Measurements from ENCODE around the gene FBXW8. TPM values are rescaled to one million over a fixed set of nuclear protein-coding genes. Genes with fewer than 3 reads are reported as not detected.

FBXW8 gene
- total RNA-seq, 1 experiment from 2014 or later, result 15.6 TPM

- no peak for TF ChIP-seq JUN (CRISPR knock-in tag; IDR thresholded peaks at IDR 0.05)
- no peak for TF ChIP-seq KAT7 (CRISPR knock-in tag; IDR thresholded peaks at IDR 0.05; ENCODE audit: borderline replicate concordance)
- no peak for TF ChIP-seq TEAD1 (CRISPR knock-in tag; IDR thresholded peaks at IDR 0.05)
- TF ChIP-seq ZNF281 (CRISPR knock-in tag; IDR thresholded peaks at IDR 0.05), result no peak
- TF ChIP-seq ATF1 (CRISPR knock-in tag; IDR thresholded peaks at IDR 0.05), result no peak
- no peak for TF ChIP-seq IRF1 (CRISPR knock-in tag; IDR thresholded peaks at IDR 0.05)
- TF ChIP-seq ESRRA (CRISPR knock-in tag; IDR thresholded peaks at IDR 0.05; ENCODE audit: borderline replicate concordance), result no peak
- no peak for TF ChIP-seq ATF2 (CRISPR knock-in tag; IDR thresholded peaks at IDR 0.05; ENCODE audit: borderline replicate concordance, low read depth)
Observed at GRCh38 chr12:116882742-116883141, 28.0 kb upstream of the FBXW8 start (continued).

GRCh38 chr12:116884871-116885270 is 25.9 kb upstream of the FBXW8 start:
- Mint-ChIP-seq H3K36me3 (no peaks in the 10 kb centered on the region), H3K27me3 (ENCODE audit: low read depth) (peaks cover 47% of the 10 kb centered on the region), H3K4me3 (no peak overlapping the region), H3K4me1 (peaks cover 19% of the 10 kb centered on the region), H3K27ac (no peak overlapping the region), H3K9me3 (no peaks in the 10 kb centered on the region)
- ChIA-PET POLR2A (no interaction called here), CTCF (interaction anchor here (0.7 kb wide), 2 partner anchors 22 to 54 kb away, joined by 3 read pairs; no protein-coding TSS in a partner anchor)
- ATAC-seq (no peak), DNase-seq (ENCODE audit: low spot score) (no peak)
- TF ChIP-seq FOXK1 (CRISPR knock-in tag; IDR thresholded peaks at IDR 0.05), result no peak
- TF ChIP-seq OVOL2 (CRISPR knock-in tag; IDR thresholded peaks at IDR 0.05; ENCODE audit: borderline replicate concordance), result no peak
- no peak for TF ChIP-seq ZNF138 (CRISPR knock-in tag; conservative IDR thresholded peaks at IDR 0.05)
- no peak for TF ChIP-seq EMX1 (CRISPR knock-in tag; IDR thresholded peaks at IDR 0.05)

- Mint-ChIP-seq H3K27ac (no peak overlapping the region), H3K4me3 (no peak overlapping the region), H3K36me3 (no peaks in the 10 kb centered on the region), H3K27me3 (ENCODE audit: low read depth) (peaks cover 41% of the 10 kb centered on the region), H3K4me1 (peaks cover 13% of the 10 kb centered on the region), H3K9me3 (peaks cover 4% of the 10 kb centered on the region)
- DNase-seq (ENCODE audit: low spot score), result no peak
- ChIA-PET CTCF (interaction anchor here (0.7 kb wide), 1 partner anchor 22 kb away, joined by 3 read pairs; no protein-coding TSS in a partner anchor), POLR2A (no interaction called here)
- ATAC-seq, result no peak
- TF ChIP-seq ARID4B (CRISPR knock-in tag; IDR thresholded peaks at IDR 0.05; ENCODE audit: borderline replicate concordance) (no peak), ZNF512 (CRISPR knock-in tag; IDR thresholded peaks at IDR 0.05; ENCODE audit: borderline replicate concordance) (no peak), TP53 (CRISPR knock-in tag; IDR thresholded peaks at IDR 0.05) (no peak), ZNF263 (CRISPR knock-in tag; IDR thresholded peaks at IDR 0.05; ENCODE audit: low read depth) (no peak), RELA (CRISPR knock-in tag; IDR thresholded peaks at IDR 0.05; ENCODE audit: borderline replicate concordance) (no peak), TCF7 (CRISPR knock-in tag; IDR thresholded peaks at IDR 0.05; ENCODE audit: low read depth) (no peak), ZNF423 (CRISPR knock-in tag; IDR thresholded peaks at IDR 0.05) (no peak), IRF1 (CRISPR knock-in tag; IDR thresholded peaks at IDR 0.05) (no peak), USF2 (CRISPR knock-in tag; IDR thresholded peaks at IDR 0.05) (no peak)
Observed at GRCh38 chr12:116885491-116885890, 25.3 kb upstream of the FBXW8 start.

Measured in WTC11 (cell line).